ENCODE results near the gene DGKI. TPM values are rescaled to one million over a fixed set of nuclear protein-coding genes. Genes with fewer than 3 reads are reported as not detected.
"Not testable (repeated sequence)": the region's sequence is repeated elsewhere in the genome, so short reads cannot be mapped to it uniquely, and the experiment has no call there.

Gene DGKI
- total RNA-seq, 1 experiment from 2014 or later: 0.39 TPM

DNA sequence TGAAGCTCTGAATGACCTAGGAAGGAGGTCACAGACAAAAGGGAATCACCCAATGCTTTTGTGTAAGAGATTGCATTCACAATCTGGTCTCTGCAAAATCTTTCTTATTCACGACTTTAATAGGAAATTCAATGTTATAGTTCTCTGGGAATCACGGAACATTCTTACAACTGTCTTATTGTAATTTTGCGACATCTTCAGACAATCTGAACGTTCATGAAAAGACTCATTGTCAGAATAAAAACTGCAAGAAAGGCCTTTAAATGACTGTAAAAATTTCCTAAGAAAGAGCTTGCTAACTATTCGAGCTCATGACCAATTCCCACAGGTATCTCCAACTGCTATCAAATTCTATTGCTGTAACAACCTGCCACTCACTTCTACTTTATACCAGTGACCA is 130.7 kb downstream of the DGKI start:
- BruUV-seq (replicated peaks): no TSS peak
- Histone ChIP-seq H3K27ac (ENCODE audit: low read depth, low read length, poor library complexity, severe bottlenecking) (no peak overlapping the region), H3K36me3 (ENCODE audit: insufficient read depth, low read length, poor library complexity, severe bottlenecking) (no peaks in the 10 kb centered on the region), H3K4me3 (ENCODE audit: low read depth, low read length, poor library complexity, severe bottlenecking) (no peak overlapping the region), H3K9me3 (ENCODE audit: low read depth, low read length, poor library complexity, severe bottlenecking) (no peaks in the 10 kb centered on the region), H3K4me1 (ENCODE audit: insufficient read depth, low read length, poor library complexity, severe bottlenecking) (no peaks in the 10 kb centered on the region), H3K27me3 (replicated peaks; ENCODE audit: insufficient read depth, low read depth, low read length, poor library complexity) (peaks cover 5% of the 10 kb centered on the region)
- intact Hi-C loops (cut with micrococcal nuclease; ENCODE audit: unreplicated experiment): no loop called here
- no peak for DNase-seq (ENCODE audit: low spot score)
- TF ChIP-seq, protein P1, sequence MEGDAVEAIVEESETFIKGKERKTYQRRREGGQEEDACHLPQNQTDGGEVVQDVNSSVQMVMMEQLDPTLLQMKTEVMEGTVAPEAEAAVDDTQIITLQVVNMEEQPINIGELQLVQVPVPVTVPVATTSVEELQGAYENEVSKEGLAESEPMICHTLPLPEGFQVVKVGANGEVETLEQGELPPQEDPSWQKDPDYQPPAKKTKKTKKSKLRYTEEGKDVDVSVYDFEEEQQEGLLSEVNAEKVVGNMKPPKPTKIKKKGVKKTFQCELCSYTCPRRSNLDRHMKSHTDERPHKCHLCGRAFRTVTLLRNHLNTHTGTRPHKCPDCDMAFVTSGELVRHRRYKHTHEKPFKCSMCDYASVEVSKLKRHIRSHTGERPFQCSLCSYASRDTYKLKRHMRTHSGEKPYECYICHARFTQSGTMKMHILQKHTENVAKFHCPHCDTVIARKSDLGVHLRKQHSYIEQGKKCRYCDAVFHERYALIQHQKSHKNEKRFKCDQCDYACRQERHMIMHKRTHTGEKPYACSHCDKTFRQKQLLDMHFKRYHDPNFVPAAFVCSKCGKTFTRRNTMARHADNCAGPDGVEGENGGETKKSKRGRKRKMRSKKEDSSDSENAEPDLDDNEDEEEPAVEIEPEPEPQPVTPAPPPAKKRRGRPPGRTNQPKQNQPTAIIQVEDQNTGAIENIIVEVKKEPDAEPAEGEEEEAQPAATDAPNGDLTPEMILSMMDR (conservative IDR thresholded peaks at IDR 0.05; ENCODE audit: low read depth, low read length): no peak
- TF ChIP-seq EZH2 (IDR thresholded peaks at IDR 0.05; ENCODE audit: borderline replicate concordance, low read depth, low read length, poor library complexity, severe bottlenecking): no peak
- POLR2A ChIA-PET (ENCODE audit: low non-redundant PET): no interaction called here
- CTCF ChIA-PET: no interaction called here

GRCh38 chr7:137715533-137715932 is 131.2 kb downstream of the DGKI start:
- CTCF ChIA-PET: no interaction called here
- no peak for DNase-seq (ENCODE audit: low spot score)
- Histone ChIP-seq H3K4me3 (ENCODE audit: low read depth, low read length, poor library complexity, severe bottlenecking) (no peak overlapping the region), H3K27me3 (replicated peaks; ENCODE audit: insufficient read depth, low read depth, low read length, poor library complexity) (peaks cover 10% of the 10 kb centered on the region), H3K4me1 (ENCODE audit: insufficient read depth, low read length, poor library complexity, severe bottlenecking) (no peaks in the 10 kb centered on the region), H3K27ac (ENCODE audit: low read depth, low read length, poor library complexity, severe bottlenecking) (no peak overlapping the region), H3K9me3 (ENCODE audit: low read depth, low read length, poor library complexity, severe bottlenecking) (no peaks in the 10 kb centered on the region), H3K36me3 (ENCODE audit: insufficient read depth, low read length, poor library complexity, severe bottlenecking) (no peaks in the 10 kb centered on the region)
- intact Hi-C loops (cut with micrococcal nuclease; ENCODE audit: unreplicated experiment): no loop called here
- POLR2A ChIA-PET (ENCODE audit: low non-redundant PET): no interaction called here
- no peak for TF ChIP-seq EZH2 (IDR thresholded peaks at IDR 0.05; ENCODE audit: borderline replicate concordance, low read depth, low read length, poor library complexity, severe bottlenecking)
- TF ChIP-seq, protein P1 (conservative IDR thresholded peaks at IDR 0.05; ENCODE audit: low read depth, low read length): no peak
- BruUV-seq (replicated peaks): no TSS peak

GRCh38 chr7:137715121-137715520 is 131.7 kb downstream of the DGKI start:
- CTCF ChIA-PET: no interaction called here

GRCh38 chr7:137706330-137706729 is 140.4 kb downstream of the DGKI start:
- BruUV-seq (replicated peaks); H3K27ac ChIP-seq (ENCODE audit: low read depth, low read length, poor library complexity, severe bottlenecking); DNase-seq (ENCODE audit: low spot score); H3K27me3 ChIP-seq (replicated peaks; ENCODE audit: insufficient read depth, low read depth, low read length, poor library complexity); POLR2A ChIA-PET (ENCODE audit: low non-redundant PET); H3K9me3 ChIP-seq (ENCODE audit: low read depth, low read length, poor library complexity, severe bottlenecking); H3K4me3 ChIP-seq (ENCODE audit: low read depth, low read length, poor library complexity, severe bottlenecking); CTCF ChIA-PET; H3K36me3 ChIP-seq (ENCODE audit: insufficient read depth, low read length, poor library complexity, severe bottlenecking); intact Hi-C loops (cut with micrococcal nuclease; ENCODE audit: unreplicated experiment); H3K4me1 ChIP-seq (ENCODE audit: insufficient read depth, low read length, poor library complexity, severe bottlenecking): not testable (repeated sequence)

More at GRCh38 chr7:137715121-137715520, 131.7 kb downstream of the DGKI start:
- H3K4me3 ChIP-seq (ENCODE audit: low read depth, low read length, poor library complexity, severe bottlenecking): no peak overlapping the region
- no peaks in the 10 kb centered on the region for H3K4me1 ChIP-seq (ENCODE audit: insufficient read depth, low read length, poor library complexity, severe bottlenecking)
- intact Hi-C loops (cut with micrococcal nuclease; ENCODE audit: unreplicated experiment): no loop called here
- H3K27me3 ChIP-seq (replicated peaks; ENCODE audit: insufficient read depth, low read depth, low read length, poor library complexity): peaks cover 10% of the 10 kb centered on the region
- POLR2A ChIA-PET (ENCODE audit: low non-redundant PET): no interaction called here
- DNase-seq (ENCODE audit: low spot score): no peak
- no peak for TF ChIP-seq EZH2 (IDR thresholded peaks at IDR 0.05; ENCODE audit: borderline replicate concordance, low read depth, low read length, poor library complexity, severe bottlenecking)
- TF ChIP-seq, protein P1 (conservative IDR thresholded peaks at IDR 0.05; ENCODE audit: low read depth, low read length): no peak
- H3K9me3 ChIP-seq (ENCODE audit: low read depth, low read length, poor library complexity, severe bottlenecking): no peaks in the 10 kb centered on the region
- H3K36me3 ChIP-seq (ENCODE audit: insufficient read depth, low read length, poor library complexity, severe bottlenecking): no peaks in the 10 kb centered on the region
- H3K27ac ChIP-seq (ENCODE audit: low read depth, low read length, poor library complexity, severe bottlenecking): no peak overlapping the region
- BruUV-seq (replicated peaks): no TSS peak
